Thoracic aorta (tissue), 2 donors: ENCODE measurements around the gene ACVR2A. TPM values are rescaled to one million over a fixed set of nuclear protein-coding genes. Genes with fewer than 3 reads are reported as not detected.

ENCODE experiments used
- ATAC-seq: fragments of 150-250 bp; one replicate; pipeline ENCODE4 v1.8.0; 2017; ENCODE audit warnings: low read depth; ENCODE audit not compliant: insufficient number of reproducible peaks, low FRiP score
- DNase-seq: peaks from one replicate; pipeline ENCODE4 v3.0.0-alpha.2; 2020; ENCODE audit warnings: low spot score
- H3K27ac ChIP-seq, 2 donors: fragments of 200-600 bp; sonication (generic); 1 replicate in 1 of 2; 2 replicates in 1 of 2; pipeline ENCODE4 v1.5.1; 2016; ENCODE audit warnings: mild to moderate bottlenecking in 2 of 2, moderate library complexity in 2 of 2
- H3K27me3 ChIP-seq: fragments of 200-600 bp; sonication (generic); replicated peaks from 2 replicates; pipeline ENCODE4 v1.6.0; 2016; ENCODE audit warnings: mild to moderate bottlenecking; ENCODE audit not compliant: insufficient read depth
- H3K36me3 ChIP-seq: fragments of 200-600 bp; sonication (generic); one replicate; pipeline ENCODE4 v1.5.1; 2016
- H3K4me1 ChIP-seq, 2 donors: fragments of 200-600 bp; sonication (generic); 1 replicate in 1 of 2; 2 replicates in 1 of 2; pipeline versions ENCODE4 v1.5.1 to v1.6.0; 2016; ENCODE audit warnings: low read depth in 2 of 2, mild to moderate bottlenecking in 1 of 2; ENCODE audit not compliant: control insufficient read depth in 1 of 2
- H3K4me3 ChIP-seq: fragments of 200-600 bp; sonication (generic); 2 replicates; pipeline ENCODE4 v1.5.1; 2016; ENCODE audit warnings: mild to moderate bottlenecking
- H3K9me3 ChIP-seq: fragments of 200-600 bp; sonication (generic); 2 replicates; pipeline ENCODE4 v1.5.1; 2016
- CTCF ChIP-seq: fragments of 200-600 bp; sonication (generic); IDR thresholded peaks from one replicate; pipeline ENCODE4 v1.5.1; 2019; ENCODE audit warnings: antibody characterized with exemption
- total RNA-seq, 2 donors: library from RNA; depleted of rRNA; stranded (reverse); fragments of >200 nt; gene quantifications; one replicate each; pipeline versions ENCODE4 v1.1.0 to v1.2.3, GENCODE V29; 2016

The ACVR2A gene
- 10 to 100 TPM in 1 of 2 donors, 1 to 10 TPM in 1; 8.1 to 23.0 TPM for total RNA-seq

DNA sequence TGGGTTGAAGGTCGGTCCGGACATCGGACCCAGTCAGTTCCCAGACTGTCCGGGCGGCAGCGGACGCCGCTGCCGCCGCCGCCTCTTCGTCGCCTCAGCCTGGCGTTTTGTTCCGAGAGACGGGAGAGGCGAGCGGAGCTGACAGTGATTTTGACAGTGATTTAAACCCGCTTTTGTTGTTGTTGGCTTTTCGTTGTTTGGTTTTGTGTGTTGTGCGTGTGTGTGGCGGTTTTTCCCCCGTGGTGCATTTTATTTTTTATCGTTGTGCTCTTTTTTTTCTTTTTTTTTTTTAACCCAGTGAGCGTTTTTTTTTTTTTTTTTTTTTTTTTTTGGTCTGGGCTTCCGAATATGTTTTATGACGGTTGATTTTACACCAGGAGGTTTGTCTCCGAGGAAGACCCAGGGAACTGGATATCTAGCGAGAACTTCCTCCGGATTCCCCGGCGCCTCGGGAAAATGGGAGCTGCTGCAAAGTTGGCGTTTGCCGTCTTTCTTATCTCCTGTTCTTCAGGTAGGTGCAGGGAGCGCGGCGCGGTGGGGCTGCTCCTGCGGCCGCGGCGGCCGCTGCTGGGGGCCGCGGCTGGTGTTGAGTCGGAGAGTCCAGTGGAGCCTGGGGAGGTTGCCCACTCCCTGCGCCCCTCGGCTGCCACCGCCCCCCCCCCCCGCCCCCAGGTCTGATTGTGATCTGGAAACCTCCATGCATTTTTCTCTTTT, at the start of gene ACVR2A:
Gene ACVR2A, plus strand, starts transcription at position 333 of the 714 bp plus-strand sequence. Its CDS starts 124 bp downstream, at position 457.
- Histone ChIP-seq H3K4me1 (peaks cover 14 to 26% of the 10 kb centered on the region in 2 donors), H3K9me3 (no peaks in the 10 kb centered on the region), H3K27ac (peak within 1 kb of the TSS; percentile 94 to 96), H3K4me3 (peak within 1 kb of the TSS; percentile 94), H3K36me3 (no peaks in the 10 kb centered on the region), H3K27me3 (no peaks in the 10 kb centered on the region)
- no peak for DNase-seq
- no peak for TF ChIP-seq CTCF
- ATAC-seq, result peak; percentile 34

- no peak for ATAC-seq
- Histone ChIP-seq H3K27me3 (no peaks in the 10 kb centered on the region), H3K4me1 (peaks cover 0 to 3% of the 10 kb centered on the region in 2 donors), H3K9me3 (no peaks in the 10 kb centered on the region), H3K36me3 (no peaks in the 10 kb centered on the region), H3K27ac (no peak overlapping the region), H3K4me3 (no peak overlapping the region)
- DNase-seq, result no peak
- TF ChIP-seq CTCF, result no peak
Observed at GRCh38 chr2:147800316-147800715, 44.5 kb upstream of the ACVR2A start.

- H3K27ac ChIP-seq, result no peak overlapping the region
- no peak overlapping the region for H3K4me3 ChIP-seq
- TF ChIP-seq CTCF, result no peak
- no peaks in the 10 kb centered on the region for H3K4me1 ChIP-seq
- H3K27me3 ChIP-seq, result no peaks in the 10 kb centered on the region
- DNase-seq, result no peak
- H3K36me3 ChIP-seq, result no peaks in the 10 kb centered on the region
- H3K9me3 ChIP-seq, result no peaks in the 10 kb centered on the region
- ATAC-seq, result no peak
Observed at GRCh38 chr2:147806846-147807245, 38.0 kb upstream of the ACVR2A start.

DNA sequence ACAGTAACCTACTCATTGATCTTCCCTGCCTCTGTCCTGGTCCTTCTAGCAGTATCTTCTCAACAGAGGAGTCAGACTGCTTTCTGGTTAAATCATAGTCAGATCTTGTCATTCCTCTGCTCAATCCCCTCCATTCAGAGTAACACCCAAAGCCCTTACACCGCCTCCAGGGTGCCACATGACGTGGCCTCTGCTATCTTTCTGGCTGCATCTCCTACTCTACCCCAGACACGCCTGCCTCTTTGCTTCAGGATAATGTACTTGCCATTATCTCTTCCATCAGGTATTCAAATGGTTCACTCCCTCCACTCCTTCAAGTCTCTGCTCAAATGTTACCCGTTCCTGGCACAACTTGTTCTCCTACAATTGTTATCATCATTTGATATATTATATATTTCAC, 36.3 kb upstream of the ACVR2A start:
- DNase-seq, result no peak
- no peaks in the 10 kb centered on the region for H3K36me3 ChIP-seq
- TF ChIP-seq CTCF, result no peak
- no peaks in the 10 kb centered on the region for H3K4me1 ChIP-seq
- H3K9me3 ChIP-seq, result no peaks in the 10 kb centered on the region
- H3K27ac ChIP-seq, result no peak overlapping the region
- H3K4me3 ChIP-seq, result no peak overlapping the region
- no peaks in the 10 kb centered on the region for H3K27me3 ChIP-seq
- no peak for ATAC-seq

GRCh38 chr2:147810883-147811765, 33.7 kb upstream of the ACVR2A start:
- no peak for TF ChIP-seq CTCF
- H3K36me3 ChIP-seq, result no peaks in the 10 kb centered on the region
- ATAC-seq (no peak), DNase-seq (no peak)
- H3K27ac ChIP-seq, result no peak overlapping the region
- no peaks in the 10 kb centered on the region for H3K27me3 ChIP-seq
- H3K4me1 ChIP-seq, result no peaks in the 10 kb centered on the region
- no peak overlapping the region for H3K4me3 ChIP-seq
- H3K9me3 ChIP-seq, result no peaks in the 10 kb centered on the region
